GM23338 (cell line): ENCODE measurements around the gene STPG2. TPM values are rescaled to one million over a fixed set of nuclear protein-coding genes. Genes with fewer than 3 reads are reported as not detected.

Experiments used
- ATAC-seq: fragments of 200-7000 bp; cut with Tn5 transposase; 3 replicates; pipeline ENCODE4 v1.9.1; 2020
- DNase-seq: peaks from one replicate; pipeline ENCODE4 v3.0.0-alpha.2; 2015; ENCODE audit warnings: low spot score
- H2AFZ ChIP-seq: fragments of 200-600 bp; sonication (generic); 2 replicates; pipeline ENCODE4 v1.8.0; 2016; ENCODE audit warnings: antibody characterized with exemption, mild to moderate bottlenecking, moderate library complexity
- H3F3A ChIP-seq: fragments of 200-600 bp; sonication (generic); replicated peaks from 2 replicates; pipeline ENCODE4 v1.8.0; 2017; ENCODE audit warnings: antibody characterized with exemption, mixed run types, low read depth
- H3K27ac ChIP-seq: fragments of 200-600 bp; sonication (generic); 2 replicates; pipeline ENCODE4 v1.6.1; 2016; ENCODE audit warnings: low read depth
- H3K27me3 ChIP-seq: fragments of 200-600 bp; sonication (generic); 2 replicates; pipeline ENCODE4 v1.8.0; 2016; ENCODE audit warnings: mild to moderate bottlenecking, mixed run types, moderate library complexity; ENCODE audit not compliant: insufficient read depth
- H3K36me3 ChIP-seq: fragments of 200-600 bp; sonication (generic); 2 replicates; pipeline ENCODE4 v1.8.0; 2016; ENCODE audit warnings: mild to moderate bottlenecking; ENCODE audit not compliant: insufficient read depth
- H3K4me1 ChIP-seq: fragments of 200-600 bp; sonication (generic); 2 replicates; pipeline ENCODE4 v1.8.0; 2016; ENCODE audit warnings: mild to moderate bottlenecking, moderate library complexity; ENCODE audit not compliant: insufficient read depth
- H3K4me2 ChIP-seq: fragments of 200-600 bp; sonication (generic); 2 replicates; pipeline ENCODE4 v1.7.1; 2017; ENCODE audit warnings: mixed run types
- H3K4me3 ChIP-seq: fragments of 200-600 bp; sonication (generic); 2 replicates; pipeline ENCODE4 v1.6.1; 2016; ENCODE audit warnings: mixed run types
- H3K79me2 ChIP-seq: fragments of 200-600 bp; sonication (generic); replicated peaks from 2 replicates; pipeline ENCODE4 v1.8.0; 2017; ENCODE audit warnings: mild to moderate bottlenecking; ENCODE audit not compliant: insufficient read depth
- H3K9me2 ChIP-seq: fragments of 200-600 bp; sonication (generic); 2 replicates; pipeline ENCODE4 v1.8.0; 2017; ENCODE audit not compliant: insufficient read depth
- H4K20me1 ChIP-seq: fragments of 200-600 bp; sonication (generic); replicated peaks from 2 replicates; pipeline ENCODE4 v1.8.0; 2017; ENCODE audit warnings: mild to moderate bottlenecking; ENCODE audit not compliant: insufficient read depth
- H3K27ac Mint-ChIP-seq: 2 replicates; pipeline ENCODE4 v1.8.0; 2020; ENCODE audit warnings: inconsistent platforms, mild to moderate bottlenecking, moderate library complexity, mixed read lengths
- H3K27me3 Mint-ChIP-seq: 3 replicates; pipeline ENCODE4 v1.8.0; 2022; ENCODE audit warnings: low read depth, mild to moderate bottlenecking, moderate library complexity, mixed read lengths, inconsistent platforms; ENCODE audit not compliant: insufficient read depth, poor library complexity
- H3K36me3 Mint-ChIP-seq: 3 replicates; pipeline ENCODE4 v1.8.0; 2021; ENCODE audit warnings: low read depth, mild to moderate bottlenecking, inconsistent platforms, moderate library complexity, mixed read lengths
- H3K4me1 Mint-ChIP-seq: 3 replicates; pipeline ENCODE4 v1.8.0; 2020; ENCODE audit warnings: mild to moderate bottlenecking, inconsistent platforms, mixed read lengths
- H3K4me3 Mint-ChIP-seq: 3 replicates; pipeline ENCODE4 v1.8.0; 2021; ENCODE audit warnings: moderate library complexity, mild to moderate bottlenecking, inconsistent platforms, mixed read lengths
- H3K9me3 Mint-ChIP-seq: 3 replicates; pipeline ENCODE4 v1.8.0; 2020; ENCODE audit warnings: moderate library complexity, mild to moderate bottlenecking, inconsistent platforms, mixed read lengths
- CREB1 ChIP-seq: fragments of 250-450 bp; sonication (Bioruptor Pico); IDR thresholded peaks from 2 replicates; pipeline ENCODE4 v1.5.0; 2020; ENCODE audit warnings: low read depth, mild to moderate bottlenecking, moderate library complexity
- ETS1 ChIP-seq: IDR thresholded peaks from 2 replicates; pipeline ENCODE4 v1.6.1; 2016; ENCODE audit warnings: antibody characterized with exemption
- EZH2 ChIP-seq: fragments of 200-600 bp; sonication (generic); IDR thresholded peaks from one replicate; pipeline ENCODE4 v1.8.0; 2017; ENCODE audit warnings: antibody characterized with exemption, mild to moderate bottlenecking, low read depth; ENCODE audit not compliant: unreplicated experiment
- EZH2phosphoT487 ChIP-seq: fragments of 200-600 bp; sonication (generic); IDR thresholded peaks from one replicate; pipeline ENCODE4 v1.8.1; 2018; ENCODE audit warnings: antibody characterized with exemption; ENCODE audit not compliant: unreplicated experiment
- JUNB ChIP-seq: IDR thresholded peaks from one replicate; pipeline ENCODE4 v1.6.1; 2016; ENCODE audit warnings: antibody characterized with exemption; ENCODE audit not compliant: unreplicated experiment
- NANOG ChIP-seq: IDR thresholded peaks from 2 replicates; pipeline ENCODE4 v1.6.1; 2016; ENCODE audit warnings: antibody characterized with exemption, borderline replicate concordance
- POLR2AphosphoS5 ChIP-seq: IDR thresholded peaks from 2 replicates; pipeline ENCODE4 v1.6.1; 2016; ENCODE audit warnings: antibody characterized with exemption, low read depth
- STAT1 ChIP-seq: IDR thresholded peaks from one replicate; pipeline ENCODE4 v1.6.1; 2016; ENCODE audit warnings: antibody characterized with exemption; ENCODE audit not compliant: unreplicated experiment
- ZNF114 ChIP-seq: fragments of 250-450 bp; sonication (Bioruptor Pico); IDR thresholded peaks from 2 replicates; pipeline ENCODE4 v1.5.0; 2020; ENCODE audit warnings: mild to moderate bottlenecking, moderate library complexity
- ZNF331 ChIP-seq: fragments of 250-450 bp; sonication (Bioruptor Pico); IDR thresholded peaks from 2 replicates; pipeline ENCODE4 v1.5.0; 2020; ENCODE audit warnings: low read depth, mild to moderate bottlenecking, moderate library complexity
- polyA plus RNA-seq: library from polyadenylated mRNA; unstranded; fragments of >200 nt; fragmentation: Nextera tagmentation; extraction: Ambion mirVana; gene quantifications from 2 replicates; pipeline ENCODE4 v1.2.1, GENCODE V29; 2016
- total RNA-seq: library from RNA; depleted of rRNA; stranded (reverse); fragments of >200 nt; shearing (Covaris generic); gene quantifications from 2 replicates; pipeline ENCODE4 v1.2.3, GENCODE V29; 2014
- TF ChIP-seq, protein P1 (sequence below), 2 experiments: fragments of 200-600 bp in 1 of 2; sonication (generic) in 1 of 2; conservative IDR thresholded peaks; 2 replicates each; pipeline versions ENCODE4 v1.5.1 to v1.6.1; 2016 to 2017; ENCODE audit warnings: antibody characterized with exemption in 2 of 2, low read depth in 2 of 2, mild to moderate bottlenecking in 2 of 2, moderate library complexity in 1 of 2
- TF ChIP-seq, protein P2 (sequence below): fragments of 250-450 bp; sonication (Bioruptor Pico); IDR thresholded peaks from 2 replicates; pipeline ENCODE4 v1.5.0; 2020; ENCODE audit warnings: mild to moderate bottlenecking, moderate library complexity
- TF ChIP-seq, protein P3 (sequence below): IDR thresholded peaks from one replicate; pipeline ENCODE4 v1.6.1; 2018; ENCODE audit warnings: antibody characterized with exemption; ENCODE audit not compliant: unreplicated experiment

Gene STPG2
- total and polyA plus RNA-seq, 2 experiments from 2014 or later: 0.17 to 0.32 TPM

GRCh38 chr4:98148856-98149255 is 5.6 kb upstream of the STPG2 start:
- Histone ChIP-seq H3K79me2 (no peaks in the 10 kb centered on the region), H3F3A (no peaks in the 10 kb centered on the region), H4K20me1 (no peaks in the 10 kb centered on the region), H3K27me3 (no peaks in the 10 kb centered on the region), H3K36me3 (no peaks in the 10 kb centered on the region), H3K9me2 (no peaks in the 10 kb centered on the region), H2AFZ (no peak overlapping the region), H3K4me1 (peaks cover 5% of the 10 kb centered on the region; the same call in 1 of the 2 replicates), H3K4me2 (no peak overlapping the region), H3K4me3 (no peak overlapping the region), H3K27ac (no peak overlapping the region)
- Mint-ChIP-seq H3K9me3 (no peaks in the 10 kb centered on the region), H3K27ac (no peak overlapping the region), H3K4me1 (peaks cover 2% of the 10 kb centered on the region; the same call in 2 of the 3 replicates), H3K4me3 (no peak overlapping the region), H3K36me3 (no peaks in the 10 kb centered on the region), H3K27me3 (no peaks in the 10 kb centered on the region)
- TF ChIP-seq EZH2phosphoT487: no peak
- TF ChIP-seq CREB1: no peak
- TF ChIP-seq, protein P1, sequence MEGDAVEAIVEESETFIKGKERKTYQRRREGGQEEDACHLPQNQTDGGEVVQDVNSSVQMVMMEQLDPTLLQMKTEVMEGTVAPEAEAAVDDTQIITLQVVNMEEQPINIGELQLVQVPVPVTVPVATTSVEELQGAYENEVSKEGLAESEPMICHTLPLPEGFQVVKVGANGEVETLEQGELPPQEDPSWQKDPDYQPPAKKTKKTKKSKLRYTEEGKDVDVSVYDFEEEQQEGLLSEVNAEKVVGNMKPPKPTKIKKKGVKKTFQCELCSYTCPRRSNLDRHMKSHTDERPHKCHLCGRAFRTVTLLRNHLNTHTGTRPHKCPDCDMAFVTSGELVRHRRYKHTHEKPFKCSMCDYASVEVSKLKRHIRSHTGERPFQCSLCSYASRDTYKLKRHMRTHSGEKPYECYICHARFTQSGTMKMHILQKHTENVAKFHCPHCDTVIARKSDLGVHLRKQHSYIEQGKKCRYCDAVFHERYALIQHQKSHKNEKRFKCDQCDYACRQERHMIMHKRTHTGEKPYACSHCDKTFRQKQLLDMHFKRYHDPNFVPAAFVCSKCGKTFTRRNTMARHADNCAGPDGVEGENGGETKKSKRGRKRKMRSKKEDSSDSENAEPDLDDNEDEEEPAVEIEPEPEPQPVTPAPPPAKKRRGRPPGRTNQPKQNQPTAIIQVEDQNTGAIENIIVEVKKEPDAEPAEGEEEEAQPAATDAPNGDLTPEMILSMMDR (conservative IDR thresholded peaks at IDR 0.05; ENCODE audit: low read depth in 2 of 2): no peak
- no peak for TF ChIP-seq POLR2AphosphoS5
- no peak for TF ChIP-seq STAT1
- no peak for TF ChIP-seq NANOG
- TF ChIP-seq, protein P2, sequence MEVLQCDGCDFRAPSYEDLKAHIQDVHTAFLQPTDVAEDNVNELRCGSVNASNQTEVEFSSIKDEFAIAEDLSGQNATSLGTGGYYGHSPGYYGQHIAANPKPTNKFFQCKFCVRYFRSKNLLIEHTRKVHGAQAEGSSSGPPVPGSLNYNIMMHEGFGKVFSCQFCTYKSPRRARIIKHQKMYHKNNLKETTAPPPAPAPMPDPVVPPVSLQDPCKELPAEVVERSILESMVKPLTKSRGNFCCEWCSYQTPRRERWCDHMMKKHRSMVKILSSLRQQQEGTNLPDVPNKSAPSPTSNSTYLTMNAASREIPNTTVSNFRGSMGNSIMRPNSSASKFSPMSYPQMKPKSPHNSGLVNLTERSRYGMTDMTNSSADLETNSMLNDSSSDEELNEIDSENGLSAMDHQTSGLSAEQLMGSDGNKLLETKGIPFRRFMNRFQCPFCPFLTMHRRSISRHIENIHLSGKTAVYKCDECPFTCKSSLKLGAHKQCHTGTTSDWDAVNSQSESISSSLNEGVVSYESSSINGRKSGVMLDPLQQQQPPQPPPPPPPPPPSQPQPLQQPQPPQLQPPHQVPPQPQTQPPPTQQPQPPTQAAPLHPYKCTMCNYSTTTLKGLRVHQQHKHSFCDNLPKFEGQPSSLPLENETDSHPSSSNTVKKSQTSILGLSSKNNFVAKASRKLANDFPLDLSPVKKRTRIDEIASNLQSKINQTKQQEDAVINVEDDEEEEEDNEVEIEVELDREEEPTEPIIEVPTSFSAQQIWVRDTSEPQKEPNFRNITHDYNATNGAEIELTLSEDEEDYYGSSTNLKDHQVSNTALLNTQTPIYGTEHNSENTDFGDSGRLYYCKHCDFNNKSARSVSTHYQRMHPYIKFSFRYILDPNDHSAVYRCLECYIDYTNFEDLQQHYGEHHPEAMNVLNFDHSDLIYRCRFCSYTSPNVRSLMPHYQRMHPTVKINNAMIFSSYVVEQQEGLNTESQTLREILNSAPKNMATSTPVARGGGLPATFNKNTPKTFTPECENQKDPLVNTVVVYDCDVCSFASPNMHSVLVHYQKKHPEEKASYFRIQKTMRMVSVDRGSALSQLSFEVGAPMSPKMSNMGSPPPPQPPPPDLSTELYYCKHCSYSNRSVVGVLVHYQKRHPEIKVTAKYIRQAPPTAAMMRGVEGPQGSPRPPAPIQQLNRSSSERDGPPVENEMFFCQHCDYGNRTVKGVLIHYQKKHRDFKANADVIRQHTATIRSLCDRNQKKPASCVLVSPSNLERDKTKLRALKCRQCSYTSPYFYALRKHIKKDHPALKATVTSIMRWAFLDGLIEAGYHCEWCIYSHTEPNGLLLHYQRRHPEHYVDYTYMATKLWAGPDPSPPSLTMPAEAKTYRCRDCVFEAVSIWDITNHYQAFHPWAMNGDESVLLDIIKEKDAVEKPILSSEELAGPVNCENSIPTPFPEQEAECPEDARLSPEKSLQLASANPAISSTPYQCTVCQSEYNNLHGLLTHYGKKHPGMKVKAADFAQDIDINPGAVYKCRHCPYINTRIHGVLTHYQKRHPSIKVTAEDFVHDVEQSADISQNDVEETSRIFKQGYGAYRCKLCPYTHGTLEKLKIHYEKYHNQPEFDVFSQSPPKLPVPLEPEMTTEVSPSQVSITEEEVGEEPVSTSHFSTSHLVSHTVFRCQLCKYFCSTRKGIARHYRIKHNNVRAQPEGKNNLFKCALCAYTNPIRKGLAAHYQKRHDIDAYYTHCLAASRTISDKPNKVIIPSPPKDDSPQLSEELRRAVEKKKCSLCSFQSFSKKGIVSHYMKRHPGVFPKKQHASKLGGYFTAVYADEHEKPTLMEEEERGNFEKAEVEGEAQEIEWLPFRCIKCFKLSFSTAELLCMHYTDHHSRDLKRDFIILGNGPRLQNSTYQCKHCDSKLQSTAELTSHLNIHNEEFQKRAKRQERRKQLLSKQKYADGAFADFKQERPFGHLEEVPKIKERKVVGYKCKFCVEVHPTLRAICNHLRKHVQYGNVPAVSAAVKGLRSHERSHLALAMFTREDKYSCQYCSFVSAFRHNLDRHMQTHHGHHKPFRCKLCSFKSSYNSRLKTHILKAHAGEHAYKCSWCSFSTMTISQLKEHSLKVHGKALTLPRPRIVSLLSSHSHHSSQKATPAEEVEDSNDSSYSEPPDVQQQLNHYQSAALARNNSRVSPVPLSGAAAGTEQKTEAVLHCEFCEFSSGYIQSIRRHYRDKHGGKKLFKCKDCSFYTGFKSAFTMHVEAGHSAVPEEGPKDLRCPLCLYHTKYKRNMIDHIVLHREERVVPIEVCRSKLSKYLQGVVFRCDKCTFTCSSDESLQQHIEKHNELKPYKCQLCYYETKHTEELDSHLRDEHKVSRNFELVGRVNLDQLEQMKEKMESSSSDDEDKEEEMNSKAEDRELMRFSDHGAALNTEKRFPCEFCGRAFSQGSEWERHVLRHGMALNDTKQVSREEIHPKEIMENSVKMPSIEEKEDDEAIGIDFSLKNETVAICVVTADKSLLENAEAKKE: no peak
- no peak for TF ChIP-seq EZH2
- TF ChIP-seq ZNF331 (CRISPR knock-in tag): no peak
- no peak for TF ChIP-seq ETS1
- TF ChIP-seq JUNB: no peak
- TF ChIP-seq, protein P3, sequence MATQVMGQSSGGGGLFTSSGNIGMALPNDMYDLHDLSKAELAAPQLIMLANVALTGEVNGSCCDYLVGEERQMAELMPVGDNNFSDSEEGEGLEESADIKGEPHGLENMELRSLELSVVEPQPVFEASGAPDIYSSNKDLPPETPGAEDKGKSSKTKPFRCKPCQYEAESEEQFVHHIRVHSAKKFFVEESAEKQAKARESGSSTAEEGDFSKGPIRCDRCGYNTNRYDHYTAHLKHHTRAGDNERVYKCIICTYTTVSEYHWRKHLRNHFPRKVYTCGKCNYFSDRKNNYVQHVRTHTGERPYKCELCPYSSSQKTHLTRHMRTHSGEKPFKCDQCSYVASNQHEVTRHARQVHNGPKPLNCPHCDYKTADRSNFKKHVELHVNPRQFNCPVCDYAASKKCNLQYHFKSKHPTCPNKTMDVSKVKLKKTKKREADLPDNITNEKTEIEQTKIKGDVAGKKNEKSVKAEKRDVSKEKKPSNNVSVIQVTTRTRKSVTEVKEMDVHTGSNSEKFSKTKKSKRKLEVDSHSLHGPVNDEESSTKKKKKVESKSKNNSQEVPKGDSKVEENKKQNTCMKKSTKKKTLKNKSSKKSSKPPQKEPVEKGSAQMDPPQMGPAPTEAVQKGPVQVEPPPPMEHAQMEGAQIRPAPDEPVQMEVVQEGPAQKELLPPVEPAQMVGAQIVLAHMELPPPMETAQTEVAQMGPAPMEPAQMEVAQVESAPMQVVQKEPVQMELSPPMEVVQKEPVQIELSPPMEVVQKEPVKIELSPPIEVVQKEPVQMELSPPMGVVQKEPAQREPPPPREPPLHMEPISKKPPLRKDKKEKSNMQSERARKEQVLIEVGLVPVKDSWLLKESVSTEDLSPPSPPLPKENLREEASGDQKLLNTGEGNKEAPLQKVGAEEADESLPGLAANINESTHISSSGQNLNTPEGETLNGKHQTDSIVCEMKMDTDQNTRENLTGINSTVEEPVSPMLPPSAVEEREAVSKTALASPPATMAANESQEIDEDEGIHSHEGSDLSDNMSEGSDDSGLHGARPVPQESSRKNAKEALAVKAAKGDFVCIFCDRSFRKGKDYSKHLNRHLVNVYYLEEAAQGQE: no peak
- no peak for TF ChIP-seq ZNF114 (CRISPR knock-in tag)
- ATAC-seq (no peak), DNase-seq (no peak)
